NCI-H2107 treated with DMSO at 0.1 percent for 48 hours (cell line): ENCODE measurements around the gene ETV6.

Experiments
- DNase-seq: peaks from one replicate; lab custom pipeline; 2025; ENCODE audit not compliant: unreplicated experiment; lab: John Stamatoyannopoulos, UW

The ETV6 gene

DNA sequence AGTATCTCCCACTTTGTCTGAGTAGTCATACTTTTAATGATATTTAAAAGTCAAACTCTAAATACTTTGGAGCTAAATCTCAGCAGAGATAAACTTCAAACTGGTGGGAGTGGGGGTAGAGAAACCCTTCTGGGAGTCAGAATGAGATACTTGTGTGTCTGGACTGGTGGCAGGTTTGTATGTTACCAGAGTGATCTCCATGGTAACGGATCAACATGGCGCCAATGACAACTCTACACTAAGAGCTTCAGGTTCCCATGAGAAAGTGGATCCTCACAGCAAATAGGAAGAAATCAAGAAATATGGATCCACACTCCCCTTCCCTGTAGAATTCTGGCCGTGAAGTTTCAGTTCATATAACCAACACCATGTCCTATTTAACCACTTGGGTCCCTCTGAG is 121.9 kb downstream of the ETV6 start:
- DNase-seq = no peak

DNA sequence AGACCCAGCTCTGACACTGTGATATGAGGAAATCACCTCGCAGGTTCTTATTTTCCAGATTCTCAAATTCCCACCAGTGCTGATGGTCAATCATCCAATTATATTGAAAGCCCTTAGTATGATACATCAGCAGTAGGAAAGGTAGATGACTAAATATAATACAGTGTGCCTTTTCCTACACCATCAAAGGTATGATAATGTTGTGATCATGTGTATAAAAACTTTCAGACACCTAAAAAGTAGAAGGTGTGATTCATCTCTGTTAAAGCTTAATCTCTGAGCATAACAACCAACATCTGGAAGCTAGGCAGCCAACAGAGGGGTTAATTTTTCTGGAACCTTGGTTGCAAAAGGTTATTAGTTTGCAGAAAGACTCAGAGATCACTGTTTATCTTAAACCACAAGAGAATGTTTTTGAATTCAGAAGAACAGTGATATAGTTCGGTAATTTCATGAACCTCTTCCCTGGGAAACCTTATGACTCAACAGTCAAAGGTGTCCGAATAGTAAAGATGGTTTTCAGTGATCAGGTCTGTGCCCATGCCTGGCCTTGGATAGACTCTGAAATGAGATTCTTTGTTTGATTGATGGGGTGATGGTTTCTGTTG is 122.5 kb downstream of the ETV6 start:
- DNase-seq = no peak

DNA sequence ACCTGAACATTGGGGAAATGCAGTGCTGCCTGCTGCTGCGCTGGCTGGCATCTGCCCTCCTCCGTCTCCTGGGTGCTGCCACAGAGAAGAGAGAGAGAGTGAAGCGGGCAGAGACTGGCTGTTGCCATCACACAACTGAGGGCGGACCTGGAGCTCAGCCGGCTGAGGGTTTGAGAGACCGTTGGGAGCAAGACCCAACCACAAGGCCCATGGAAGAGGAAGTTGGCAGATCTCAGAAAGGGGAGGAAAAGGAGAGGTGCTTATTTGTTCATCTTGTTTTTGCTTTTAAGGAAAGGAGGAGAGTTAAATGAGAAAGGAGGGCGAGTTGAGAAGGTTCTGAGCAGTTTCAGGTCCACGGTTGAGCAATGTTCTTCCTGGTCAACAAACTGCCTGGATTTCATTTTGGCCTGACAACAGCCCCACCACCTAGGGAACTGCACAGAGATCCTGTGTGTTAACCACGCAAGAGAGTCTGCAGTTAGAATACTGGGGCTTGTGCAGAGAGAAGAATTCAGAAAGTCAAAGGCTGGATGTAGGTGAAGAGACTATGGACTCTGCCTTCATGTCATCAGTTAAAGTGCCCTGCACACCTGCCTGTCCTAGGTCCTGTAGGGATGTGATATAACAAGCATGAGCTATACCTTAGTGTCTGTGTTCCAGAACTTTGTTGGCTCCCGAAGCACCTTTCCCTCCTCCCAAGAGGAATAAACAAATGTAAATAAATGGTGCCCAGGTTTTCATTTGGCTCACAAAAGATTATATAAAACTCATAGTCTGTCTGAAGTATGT is 124.6 kb downstream of the ETV6 start:
- no peak for DNase-seq

DNA sequence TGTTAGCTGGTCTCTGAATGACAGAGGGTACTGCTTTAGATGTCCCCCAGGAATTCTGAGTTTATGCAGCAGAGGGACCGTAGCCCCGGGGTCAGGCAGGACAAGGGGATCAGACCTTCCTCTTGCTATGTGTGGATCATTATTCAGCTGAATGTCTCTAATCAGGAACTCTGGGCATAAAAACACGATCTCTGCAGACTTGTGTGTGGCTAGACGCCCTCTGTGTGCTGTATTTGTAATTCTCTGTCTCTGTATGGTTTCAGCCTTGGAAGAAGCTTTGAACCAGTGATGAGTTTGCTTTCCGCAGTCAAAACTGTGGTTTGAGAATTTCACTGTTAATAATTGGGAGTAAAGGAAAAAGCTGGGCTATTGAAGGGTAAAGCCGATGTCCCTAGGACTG is 125.3 kb downstream of the ETV6 start:
- DNase-seq = no peak

DNA sequence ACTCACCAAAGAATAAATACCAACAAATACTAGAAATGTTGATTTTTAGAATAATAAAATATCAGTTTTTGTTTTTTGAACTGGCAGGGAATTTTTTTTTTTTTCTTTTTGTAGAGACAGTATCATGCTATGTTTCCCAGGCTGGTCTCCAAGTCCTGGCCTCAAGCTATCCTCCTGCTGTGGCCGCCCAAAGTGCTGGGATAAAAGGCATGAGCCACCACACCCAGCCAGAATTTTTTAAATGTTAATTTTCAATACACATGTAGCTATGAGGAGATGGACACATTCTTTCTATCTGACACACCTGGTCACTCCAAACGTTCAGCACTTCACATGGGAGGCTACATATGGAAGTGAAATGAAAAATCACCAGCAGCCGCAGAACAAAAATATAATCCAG is 126.8 kb downstream of the ETV6 start:
- no peak for DNase-seq

DNA sequence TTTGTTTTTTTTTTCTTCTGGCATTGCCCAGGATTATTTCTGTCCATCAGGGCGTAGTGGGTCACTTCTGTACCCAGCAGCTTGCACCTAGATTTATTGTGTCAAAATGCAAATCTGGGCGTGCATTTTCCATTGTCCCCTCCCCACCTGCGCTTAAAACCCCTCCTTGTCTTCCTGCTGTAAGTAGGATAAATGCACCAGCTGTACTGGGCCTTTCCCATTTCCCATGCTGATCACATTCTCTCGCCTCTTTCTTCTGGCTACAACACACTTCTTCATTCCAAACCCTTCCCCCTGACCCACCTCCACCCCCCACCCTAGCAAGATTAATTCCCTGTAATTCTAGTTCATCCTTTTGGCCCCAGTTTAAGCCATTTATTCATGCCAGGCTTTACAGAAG is 128.0 kb downstream of the ETV6 start:
- DNase-seq = no peak

DNA sequence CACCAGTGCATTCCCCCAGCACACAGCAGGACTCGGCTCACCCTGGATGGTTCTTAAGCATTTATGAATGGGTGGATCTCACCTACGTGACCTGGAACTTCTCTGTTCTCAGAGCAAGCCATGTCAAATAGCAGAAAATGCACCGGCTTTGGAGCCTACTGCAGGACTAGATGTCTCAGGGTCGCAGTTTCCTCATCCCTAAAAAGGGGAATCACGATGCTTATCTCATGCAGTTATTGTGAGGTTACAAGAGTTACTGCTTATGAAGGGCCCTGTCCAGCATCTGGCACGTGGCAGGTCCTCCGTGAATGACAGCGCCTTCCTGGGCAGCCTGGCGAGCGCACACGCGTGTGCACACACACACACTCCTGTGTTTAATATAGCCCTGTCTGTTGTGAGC is 128.5 kb downstream of the ETV6 start:
- no peak for DNase-seq

DNA sequence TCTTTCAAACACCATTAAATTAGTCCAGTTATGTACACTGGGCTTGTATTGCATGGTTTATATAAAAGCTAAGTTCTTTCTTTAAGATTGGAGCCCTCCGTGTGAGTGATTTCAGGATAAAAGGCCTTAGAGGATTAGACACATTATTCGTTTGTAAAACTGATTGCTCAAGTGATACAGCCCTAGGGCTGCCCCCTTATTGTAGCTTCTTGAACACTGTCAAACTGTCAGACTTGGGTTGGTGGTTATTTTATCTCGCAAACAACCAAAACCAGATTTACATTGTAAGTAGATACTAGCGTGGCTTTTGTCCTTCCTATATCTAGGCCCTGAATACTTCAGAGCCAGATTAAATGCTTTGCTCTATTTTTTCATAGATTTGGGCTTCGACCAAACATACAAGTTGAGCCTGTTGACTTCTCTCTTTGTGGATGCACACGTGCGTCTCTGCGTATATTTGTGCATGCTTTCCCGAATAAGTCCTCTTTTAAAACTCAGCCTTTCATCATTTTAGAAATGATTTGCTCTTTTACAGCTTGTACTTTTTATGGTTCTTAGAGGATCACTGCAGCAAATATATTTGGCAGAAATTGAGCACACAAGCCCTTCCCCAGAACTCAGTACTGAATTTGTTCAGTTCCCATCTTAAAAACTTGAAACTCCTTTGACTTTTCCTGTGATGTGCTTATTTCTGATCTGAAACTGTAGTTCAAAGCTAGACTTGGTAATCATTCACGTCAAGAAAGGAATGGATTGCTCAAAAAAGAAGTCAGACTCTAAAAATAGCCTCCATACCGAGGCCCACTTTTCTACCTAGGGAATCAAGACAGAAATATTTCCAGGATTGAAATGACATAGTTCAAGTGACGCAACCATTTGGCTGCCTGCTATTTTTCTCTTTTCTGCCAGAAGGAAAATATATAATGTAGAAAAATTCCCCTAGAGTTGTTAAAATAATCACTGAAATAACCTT is 129.5 kb downstream of the ETV6 start:
- no peak for DNase-seq

DNA sequence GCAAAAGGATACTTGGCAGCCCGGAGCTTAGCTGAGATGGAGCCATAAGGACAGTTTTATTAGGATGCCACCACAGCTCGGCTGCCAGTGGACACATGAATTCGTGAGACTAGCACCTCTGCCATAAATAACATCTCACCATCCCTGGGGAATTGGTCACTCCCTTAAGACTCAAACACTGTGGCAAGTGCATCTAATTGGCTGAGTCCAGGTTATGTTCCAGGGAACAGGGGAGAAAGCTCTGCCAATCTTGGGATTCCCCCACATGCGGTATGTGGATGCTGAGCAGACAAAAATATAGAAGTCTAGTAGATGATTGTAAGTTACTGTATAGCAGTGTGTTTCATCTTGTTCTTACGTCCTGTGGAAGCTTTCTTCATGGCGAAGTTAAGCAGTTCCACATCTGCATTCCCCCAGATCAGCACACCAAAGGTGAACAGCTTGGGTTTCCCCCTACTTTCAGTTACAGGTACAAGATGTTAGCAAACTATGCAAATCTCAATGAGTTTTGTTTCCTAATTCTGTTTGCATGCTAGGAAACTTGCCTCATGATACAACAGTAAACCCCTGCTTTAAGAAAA is 131.1 kb downstream of the ETV6 start:
- DNase-seq = no peak

DNA sequence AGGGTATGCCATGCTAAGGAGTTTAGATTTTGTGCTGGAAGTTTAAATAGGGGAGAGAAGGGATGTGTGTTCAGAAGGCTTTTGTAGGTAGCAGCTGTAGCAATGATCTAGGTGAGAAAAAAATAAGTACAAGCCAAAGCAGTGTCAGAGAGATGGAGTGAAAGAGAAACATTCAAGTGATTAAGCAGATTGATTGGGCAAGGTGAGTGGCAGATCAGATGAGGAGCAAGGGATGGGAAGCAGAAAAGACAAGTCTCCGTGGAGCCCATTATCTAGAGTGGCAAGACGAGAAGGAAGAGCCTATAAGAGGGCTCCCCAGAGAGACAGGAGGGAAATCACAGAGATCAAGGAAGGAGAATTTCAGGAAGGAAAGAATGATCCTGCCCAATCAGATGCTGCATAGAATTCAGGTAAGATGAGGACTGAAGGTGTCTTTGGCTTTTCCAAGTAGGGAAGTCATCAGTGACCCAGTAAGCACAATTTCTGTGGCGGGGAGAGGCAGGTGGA is 133.5 kb downstream of the ETV6 start:
- no peak for DNase-seq

DNA sequence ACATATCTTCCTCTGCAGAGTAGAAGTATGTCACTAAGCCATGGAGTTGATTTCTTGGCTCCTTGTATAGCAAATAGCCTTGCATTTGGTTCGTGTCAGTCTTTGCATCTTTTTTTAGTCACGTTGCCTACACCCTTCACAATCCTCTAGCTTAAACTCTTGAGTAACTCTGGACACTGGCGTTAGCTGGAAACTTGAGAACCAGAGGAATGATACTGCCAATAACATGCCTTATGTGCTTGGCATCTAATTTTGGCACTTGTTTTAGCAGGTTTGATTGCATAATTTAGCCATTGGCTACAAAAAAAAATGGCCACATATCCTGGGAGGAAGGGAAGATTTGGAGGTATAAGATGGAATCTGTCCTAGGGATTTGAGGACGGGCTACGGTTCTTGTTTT is 136.2 kb downstream of the ETV6 start:
- no peak for DNase-seq

DNA sequence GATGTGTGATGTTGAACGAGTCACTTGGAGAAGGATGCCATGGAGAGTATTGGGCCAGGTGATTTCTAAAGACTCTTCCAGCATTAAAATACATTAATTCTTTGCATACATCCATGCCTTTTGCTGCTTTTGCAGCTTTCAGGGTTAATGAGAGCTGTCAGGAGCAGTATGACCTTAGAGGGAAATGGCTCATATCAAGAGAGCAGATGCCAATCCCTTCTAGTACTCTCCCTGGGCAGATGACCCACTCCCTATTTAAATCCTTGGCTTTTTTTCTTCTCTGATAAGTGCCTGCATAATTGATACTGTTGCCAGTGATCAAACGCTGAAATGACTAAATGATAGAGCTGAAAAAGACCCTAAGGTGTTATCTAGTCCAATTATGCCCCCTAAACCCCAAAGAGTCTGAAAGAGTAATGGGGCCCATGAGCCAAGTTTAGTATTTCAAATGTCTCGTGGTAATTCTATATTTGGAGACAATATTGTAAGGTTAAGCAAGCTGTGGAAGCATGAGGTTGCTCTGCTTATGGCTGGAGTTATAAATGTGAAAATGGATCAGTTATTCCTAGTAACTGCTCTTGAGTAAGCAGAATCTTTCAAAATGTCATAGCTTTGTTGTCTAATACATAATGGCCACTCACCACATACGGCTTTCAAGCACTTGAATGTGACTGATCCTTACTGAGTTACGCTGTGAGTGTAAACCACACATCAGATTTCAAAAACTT is 137.3 kb downstream of the ETV6 start:
- peak; percentile 36 for DNase-seq

DNA sequence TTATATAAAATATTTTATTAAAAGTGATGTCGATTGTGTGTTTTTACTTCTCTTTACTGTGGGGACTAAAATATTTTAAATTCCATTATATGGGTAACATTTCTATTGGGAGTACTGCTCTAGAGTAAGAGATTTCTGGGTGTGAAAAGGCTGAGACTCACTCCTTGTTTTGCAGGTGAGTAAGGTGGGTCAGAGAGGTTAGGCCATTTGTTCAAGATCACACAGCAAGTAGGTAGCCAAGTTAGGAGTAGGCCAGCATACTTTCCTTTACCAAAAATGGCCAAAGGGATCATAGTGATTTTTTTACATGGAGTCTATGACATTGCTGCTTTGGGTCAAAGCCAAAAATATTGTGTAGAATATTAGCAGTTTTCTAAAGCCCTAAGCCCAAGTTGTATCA is 138.0 kb downstream of the ETV6 start:
- DNase-seq = no peak

DNA sequence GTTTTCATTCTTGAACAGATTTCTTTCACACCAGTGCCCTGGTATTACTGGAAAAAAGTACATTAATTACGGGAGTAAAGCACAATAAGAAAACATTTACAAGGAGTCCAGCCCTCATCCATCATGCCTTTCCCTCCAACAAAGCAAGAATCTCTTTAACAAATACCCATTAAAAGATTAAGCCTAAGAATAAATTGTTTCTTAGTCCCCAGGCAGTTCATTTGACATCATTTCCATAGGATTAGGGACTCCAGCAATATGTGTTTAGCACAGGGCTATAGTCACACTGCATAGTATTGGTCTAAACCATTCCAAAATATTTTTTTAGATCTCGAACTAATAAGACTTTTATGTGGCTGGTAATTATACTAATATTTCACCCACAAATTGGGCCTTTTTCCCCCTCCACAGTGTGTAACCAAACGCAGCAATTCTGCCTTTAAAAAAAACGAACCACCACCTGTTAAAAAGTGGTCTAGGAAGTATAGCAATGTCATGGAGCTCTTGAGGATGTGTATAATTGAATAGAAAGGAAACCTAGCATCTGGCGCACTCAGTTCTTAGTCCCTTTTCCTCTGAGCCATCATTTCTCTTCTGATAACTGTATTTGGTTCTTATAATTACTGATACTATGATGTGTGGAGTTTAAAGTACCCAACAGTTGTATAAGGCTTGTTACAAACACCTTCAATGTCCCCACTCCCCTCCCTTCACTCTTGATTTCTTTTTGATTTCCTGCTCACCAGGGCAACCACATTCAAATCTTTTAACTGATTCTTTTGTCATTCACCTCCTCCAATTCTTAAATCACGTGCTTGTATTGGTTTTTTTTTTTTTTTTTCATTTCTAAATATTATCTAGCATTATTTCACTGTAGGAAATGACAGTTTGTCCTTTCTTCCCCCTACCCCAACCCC is 138.7 kb downstream of the ETV6 start:
- no peak for DNase-seq

DNA sequence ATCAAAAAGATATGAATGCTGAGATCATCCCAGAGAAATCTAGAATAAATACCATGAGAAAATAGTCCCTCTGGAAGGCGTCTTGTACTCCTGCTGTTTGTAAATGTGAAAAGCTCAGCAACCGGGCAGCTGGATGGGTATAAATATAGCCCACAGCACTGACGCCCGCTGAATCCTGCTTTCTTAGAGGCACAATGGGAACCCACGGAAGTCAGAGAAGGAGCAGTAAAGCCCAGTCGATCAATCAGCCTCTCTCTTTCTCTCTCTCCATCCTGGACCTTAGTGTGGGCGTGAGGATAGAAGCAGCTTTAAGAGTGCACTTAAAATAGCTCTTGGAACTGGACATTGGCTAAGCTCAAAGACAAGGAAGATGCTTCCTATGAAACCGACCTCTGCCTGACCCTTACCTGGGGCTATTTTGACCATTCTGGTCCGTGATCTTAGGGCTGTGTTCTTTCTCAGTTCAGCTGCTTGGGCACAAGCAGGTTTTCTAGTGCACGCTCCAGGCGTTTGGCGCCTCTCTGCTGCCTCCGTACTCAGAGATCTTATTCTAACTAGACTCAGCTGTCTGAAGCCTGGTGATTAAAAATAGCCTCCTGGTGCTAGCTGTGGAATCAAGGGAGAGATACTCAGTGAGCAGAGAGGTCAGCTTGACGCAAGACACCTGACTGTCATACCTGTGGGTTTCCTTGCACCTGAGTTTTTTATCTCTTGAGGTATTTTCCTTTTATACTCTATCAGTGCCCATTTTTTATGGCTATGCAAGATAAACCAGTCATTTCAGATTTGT is 144.6 kb downstream of the ETV6 start:
- DNase-seq = no peak

DNA sequence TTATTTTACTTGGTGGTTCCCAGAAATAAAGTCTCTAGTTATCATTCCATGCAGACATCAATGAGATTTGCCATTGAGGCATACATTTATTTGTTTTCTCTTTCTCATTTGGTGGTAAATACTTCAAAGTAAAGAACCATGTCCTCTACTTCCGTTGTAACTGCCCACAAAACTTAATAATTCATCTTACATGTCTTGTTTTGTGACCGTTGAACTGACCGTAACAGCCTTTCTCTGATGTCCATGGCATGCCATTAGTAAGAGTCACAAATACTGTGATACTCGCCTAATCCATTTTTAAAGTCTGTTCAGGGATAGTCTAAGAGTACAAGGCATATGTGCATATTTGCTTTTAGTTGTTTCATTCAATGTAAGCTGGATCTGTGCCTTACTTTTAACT is 145.3 kb downstream of the ETV6 start:
- DNase-seq = no peak

DNA sequence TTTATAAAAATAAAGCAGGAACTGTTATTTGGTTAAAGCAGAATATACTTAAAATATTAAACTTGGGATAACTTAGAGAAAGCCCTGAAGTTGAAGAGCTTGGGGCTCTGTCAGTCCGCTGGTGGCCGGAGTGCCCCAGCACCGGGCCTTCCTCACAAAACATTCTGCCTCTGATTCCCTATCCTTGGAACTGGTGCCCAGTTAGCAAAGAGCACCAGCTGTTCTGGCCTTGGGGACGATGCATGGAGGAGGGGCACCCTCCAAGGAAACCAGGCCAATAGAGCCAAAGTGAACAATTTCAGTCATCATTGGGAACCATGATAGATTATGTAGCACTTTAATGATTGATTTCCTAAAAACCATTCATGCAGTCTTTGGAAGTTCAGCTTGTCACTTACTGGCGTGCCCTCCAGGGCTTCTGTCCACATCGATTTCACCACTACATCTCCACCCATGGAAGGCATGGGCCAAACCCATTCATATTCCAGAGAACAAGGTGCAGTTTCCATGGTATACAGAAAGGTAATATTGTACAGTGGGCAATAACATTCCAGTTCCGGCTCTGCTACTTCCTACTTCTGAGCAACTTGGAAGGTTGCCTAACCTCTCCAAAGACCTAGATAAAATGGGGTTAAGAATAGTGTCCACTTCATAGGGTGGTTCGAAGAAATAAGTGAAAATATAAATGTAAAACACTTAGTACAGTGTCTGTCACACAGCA is 145.9 kb downstream of the ETV6 start:
- no peak for DNase-seq

DNA sequence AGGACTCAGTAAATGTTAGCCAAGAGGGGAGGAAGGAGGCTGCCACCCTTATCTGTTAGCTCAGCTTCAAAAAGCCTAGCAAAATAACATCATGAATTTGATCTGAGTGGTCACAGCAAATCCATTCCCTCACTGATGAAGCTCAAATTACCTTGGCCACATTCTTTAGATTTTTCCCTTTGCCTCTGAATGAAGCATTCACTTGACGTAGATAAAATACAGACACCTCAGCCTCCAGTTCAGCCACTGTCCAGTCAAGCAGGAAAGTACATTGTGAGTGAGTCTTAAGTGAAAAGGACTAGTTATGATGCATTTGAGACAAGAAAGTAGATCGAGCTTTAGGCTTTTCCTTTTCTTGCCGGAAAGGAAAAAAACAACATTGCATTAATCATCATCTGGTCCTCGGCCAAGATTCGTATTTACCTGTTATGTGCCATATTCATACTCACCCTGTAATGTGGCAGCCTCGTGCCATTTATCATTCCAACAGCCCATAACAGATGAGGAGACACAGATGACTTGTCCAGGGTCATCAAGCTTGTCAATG is 146.5 kb downstream of the ETV6 start:
- DNase-seq = no peak
